ENCODE measurements around the gene MPRIP.

- TF ChIP-seq CTCF (IDR thresholded peaks at IDR 0.05) (no peak), POLR2A (IDR thresholded peaks at IDR 0.05) (no peak)
Observed at GRCh38 chr17:17112628-17113200, 70.5 kb downstream of the MPRIP start.
